SH-SY5Y (cell line): ENCODE measurements around the gene SKAP2.

Experiments
- GATA2 ChIP-seq: IDR thresholded peaks from 2 replicates; pipeline ENCODE4 v1.6.1; 2011; ENCODE audit warnings: mild to moderate bottlenecking, low read depth, low read length
- GATA3 ChIP-seq: IDR thresholded peaks from 2 replicates; pipeline ENCODE4 v1.6.1; 2011; ENCODE audit warnings: low read depth, mild to moderate bottlenecking, low read length, moderate library complexity

DNA sequence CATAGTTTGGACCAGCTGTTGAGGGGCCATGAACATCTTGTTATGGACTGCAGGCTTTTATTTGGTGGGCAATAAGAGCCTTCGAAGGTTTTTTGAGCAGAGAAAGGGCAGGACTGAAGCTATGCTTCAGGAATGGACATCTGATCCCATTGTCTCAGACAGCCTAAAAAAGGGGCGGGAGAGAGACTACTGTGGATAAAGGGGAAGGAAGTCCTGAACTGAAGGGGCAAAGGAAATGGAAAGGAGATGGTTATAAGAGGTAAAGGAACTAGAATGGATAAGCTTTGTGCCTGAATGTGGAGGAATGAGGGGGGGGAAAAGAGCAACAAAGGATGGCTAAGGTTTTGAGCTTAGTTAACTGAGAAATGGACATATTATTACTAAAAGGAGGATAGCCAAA, 172.5 kb downstream of the SKAP2 start:
- no peak for TF ChIP-seq GATA3
- TF ChIP-seq GATA2 = no peak
